Ovary (tissue), 9 donors: ENCODE measurements around the gene CCDC187. TPM values are rescaled to one million over a fixed set of nuclear protein-coding genes. Genes with fewer than 3 reads are reported as not detected.

Experiments used
- DNase-seq, 5 donors: peaks; one replicate each; pipeline ENCODE4 v3.0.0-alpha.2; 2019 to 2020
- H3K27ac ChIP-seq, 2 donors: fragments of 200-600 bp; one replicate each; pipeline versions ENCODE4 v1.5.1 to v1.8.0; 2019 to 2022
- H3K27me3 ChIP-seq: fragments of 200-600 bp; one replicate; pipeline ENCODE4 v1.8.0; 2022
- H3K36me3 ChIP-seq: fragments of 200-600 bp; sonication (generic); one replicate; pipeline ENCODE4 v1.5.1; 2019
- H3K4me1 ChIP-seq: one replicate; pipeline ENCODE4 v1.8.1; 2013; ENCODE audit warnings: mild to moderate bottlenecking, moderate library complexity; ENCODE audit not compliant: insufficient read depth
- H3K4me3 ChIP-seq: fragments of 200-600 bp; sonication (generic); one replicate; pipeline ENCODE4 v1.5.1; 2017
- H3K9me3 ChIP-seq, 2 donors: fragments of 200-600 bp in 1 of 2; sonication (generic) in 1 of 2; one replicate each; pipeline versions ENCODE4 v1.5.1 to v1.8.1; 2013 to 2019; ENCODE audit warnings: mild to moderate bottlenecking in 1 of 2, moderate library complexity in 1 of 2
- EP300 ChIP-seq: sonication (generic); formaldehyde crosslinking; IDR thresholded peaks from one replicate; pipeline ENCODE4 v1.6.1; 2017; ENCODE audit warnings: antibody characterized with exemption
- POLR2A ChIP-seq: fragments of 450-650 bp; IDR thresholded peaks from one replicate; pipeline ENCODE4 v1.6.1; 2017; ENCODE audit warnings: antibody characterized with exemption, mild to moderate bottlenecking, moderate library complexity
- WGBS, 3 donors: extraction: QIAGEN DNeasy Blood & Tissue Kit in 1 of 3; methylation state at CpG; one replicate each; pipeline versions ENCODE4 v1.1.5 to v1.1.7; 2013 to 2017; 5-methylcytosine and 5-hydroxymethylcytosine counted together
- intact Hi-C, 4 donors: fragments of 100-400 bp; cut with DNase I; formaldehyde crosslinking; loops; one replicate each; pipeline versions ENCODE4 v1.11.0 to v1.15.1; 2022 to 2023
- polyA plus RNA-seq, 2 donors: library from polyadenylated mRNA; stranded (reverse); fragments of 200-250 nt in 1 of 2; fragments of 350-450 nt in 1 of 2; fragmentation: Illumina TruSeq in 1 of 2; extraction: RNeasy Lipid Tissue Mini Kit (QIAGEN cat#74804) in 1 of 2; gene quantifications; one replicate each; pipeline ENCODE4 v1.2.3, GENCODE V29; 2013 to 2014
- total RNA-seq, 7 donors: library from RNA; depleted of rRNA in 2 of 7; stranded (reverse); fragments of >200 nt in 2 of 7; fragmentation: NEBNext Ultra II Directional in 3 of 7; extraction: Animal tissue kit (Norgen Biotek cat#: 25700) in 3 of 7; gene quantifications; one replicate each; pipeline versions ENCODE4 v1.1.0 to v1.2.4, GENCODE V29; 2016 to 2023
- TF ChIP-seq, protein P1 (sequence below), 3 donors: fragments of 450-650 bp in 2 of 3; fragments of 200-600 bp in 1 of 3; IDR thresholded peaks; one replicate each; pipeline versions ENCODE4 v1.5.1 to v1.8.0; 2016 to 2022; ENCODE audit warnings: antibody characterized with exemption in 3 of 3, mild to moderate bottlenecking in 1 of 3
- donor health status: DM: no; HTN: no; CAD: no; lungs with moderate emphysema.
- donor health status: DM: no; HTN: no; CAD: no.
- donor health status: Bipolar disorder and iron deficiency.
- donor health status: DM: yes; HTN: yes; CAD: no.
- donor health status: DM: no; HTN: no; CAD: no.
- donor health status: DM: yes; HTN: yes; CAD: no.

Gene CCDC187
- total and polyA plus RNA-seq, 9 donors: 0.02 to 15.7 (median 0.74) TPM; not detected in 1

DNA sequence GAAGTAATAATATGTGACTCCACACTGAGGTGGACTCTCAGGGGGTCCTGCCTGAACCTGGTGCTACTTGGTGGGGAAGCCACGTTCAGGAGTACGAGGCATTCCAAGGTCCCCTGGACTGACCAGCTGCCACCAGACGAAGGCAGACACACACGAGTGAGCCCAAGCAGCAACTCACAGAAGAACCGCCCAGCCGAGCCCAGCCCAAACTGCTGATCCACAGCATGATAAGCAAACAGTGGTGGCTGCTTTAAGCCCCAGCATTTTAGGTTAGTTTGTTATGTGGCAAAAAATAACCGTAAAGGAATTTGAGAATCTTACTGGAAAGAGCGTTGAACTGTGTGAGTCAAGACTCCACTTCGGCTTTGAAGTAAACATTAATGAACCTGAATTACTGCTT is 90.2 kb downstream of the CCDC187 start:
- no peaks in the 10 kb centered on the region for H3K9me3 ChIP-seq
- 95 to 98% (median 97%) methylated on average over 9 of the region's 9 CpGs for WGBS, 3 donors
- no peaks in the 10 kb centered on the region for H3K36me3 ChIP-seq
- no peak for DNase-seq
- intact Hi-C loops: no loop called here
- TF ChIP-seq, protein P1, sequence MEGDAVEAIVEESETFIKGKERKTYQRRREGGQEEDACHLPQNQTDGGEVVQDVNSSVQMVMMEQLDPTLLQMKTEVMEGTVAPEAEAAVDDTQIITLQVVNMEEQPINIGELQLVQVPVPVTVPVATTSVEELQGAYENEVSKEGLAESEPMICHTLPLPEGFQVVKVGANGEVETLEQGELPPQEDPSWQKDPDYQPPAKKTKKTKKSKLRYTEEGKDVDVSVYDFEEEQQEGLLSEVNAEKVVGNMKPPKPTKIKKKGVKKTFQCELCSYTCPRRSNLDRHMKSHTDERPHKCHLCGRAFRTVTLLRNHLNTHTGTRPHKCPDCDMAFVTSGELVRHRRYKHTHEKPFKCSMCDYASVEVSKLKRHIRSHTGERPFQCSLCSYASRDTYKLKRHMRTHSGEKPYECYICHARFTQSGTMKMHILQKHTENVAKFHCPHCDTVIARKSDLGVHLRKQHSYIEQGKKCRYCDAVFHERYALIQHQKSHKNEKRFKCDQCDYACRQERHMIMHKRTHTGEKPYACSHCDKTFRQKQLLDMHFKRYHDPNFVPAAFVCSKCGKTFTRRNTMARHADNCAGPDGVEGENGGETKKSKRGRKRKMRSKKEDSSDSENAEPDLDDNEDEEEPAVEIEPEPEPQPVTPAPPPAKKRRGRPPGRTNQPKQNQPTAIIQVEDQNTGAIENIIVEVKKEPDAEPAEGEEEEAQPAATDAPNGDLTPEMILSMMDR (IDR thresholded peaks at IDR 0.05): no peak
- TF ChIP-seq POLR2A (no peak), EP300 (no peak)
- no peaks in the 10 kb centered on the region for H3K27me3 ChIP-seq
- no peaks in the 10 kb centered on the region for H3K4me1 ChIP-seq
- H3K27ac ChIP-seq: no peak overlapping the region
- no peak overlapping the region for H3K4me3 ChIP-seq

DNA sequence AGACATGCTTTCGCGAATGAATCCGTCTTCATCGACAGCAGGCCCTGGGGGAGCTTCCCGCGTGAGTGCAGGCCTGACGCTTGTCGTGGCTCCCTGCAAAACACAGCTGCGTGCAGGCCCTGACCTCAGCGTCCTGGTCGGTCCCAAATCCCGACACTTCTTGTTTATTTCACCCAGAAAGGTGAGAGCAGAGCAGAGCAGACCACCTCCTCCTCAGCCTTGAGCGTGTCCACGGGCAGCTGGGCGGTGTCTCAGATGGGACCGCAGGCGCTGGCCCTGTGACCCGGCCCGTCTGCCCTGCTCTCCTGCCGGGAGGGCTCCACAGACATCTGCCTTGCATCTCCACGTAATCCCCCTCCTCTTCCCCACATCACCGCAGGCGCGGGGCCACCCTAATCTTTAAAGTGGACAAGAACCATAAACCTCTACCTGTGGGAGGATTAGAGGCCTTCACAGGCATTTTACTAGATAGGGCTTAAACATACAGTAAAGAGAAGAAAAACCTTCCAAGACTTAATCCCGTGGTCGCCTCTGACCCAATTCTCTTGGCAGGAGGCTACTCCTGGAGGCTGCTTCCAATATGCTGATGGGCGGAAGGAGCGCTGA is 91.4 kb downstream of the CCDC187 start:
- 68 to 78% (median 73%) methylated on average over 28 of the region's 28 CpGs for WGBS, 3 donors

DNA sequence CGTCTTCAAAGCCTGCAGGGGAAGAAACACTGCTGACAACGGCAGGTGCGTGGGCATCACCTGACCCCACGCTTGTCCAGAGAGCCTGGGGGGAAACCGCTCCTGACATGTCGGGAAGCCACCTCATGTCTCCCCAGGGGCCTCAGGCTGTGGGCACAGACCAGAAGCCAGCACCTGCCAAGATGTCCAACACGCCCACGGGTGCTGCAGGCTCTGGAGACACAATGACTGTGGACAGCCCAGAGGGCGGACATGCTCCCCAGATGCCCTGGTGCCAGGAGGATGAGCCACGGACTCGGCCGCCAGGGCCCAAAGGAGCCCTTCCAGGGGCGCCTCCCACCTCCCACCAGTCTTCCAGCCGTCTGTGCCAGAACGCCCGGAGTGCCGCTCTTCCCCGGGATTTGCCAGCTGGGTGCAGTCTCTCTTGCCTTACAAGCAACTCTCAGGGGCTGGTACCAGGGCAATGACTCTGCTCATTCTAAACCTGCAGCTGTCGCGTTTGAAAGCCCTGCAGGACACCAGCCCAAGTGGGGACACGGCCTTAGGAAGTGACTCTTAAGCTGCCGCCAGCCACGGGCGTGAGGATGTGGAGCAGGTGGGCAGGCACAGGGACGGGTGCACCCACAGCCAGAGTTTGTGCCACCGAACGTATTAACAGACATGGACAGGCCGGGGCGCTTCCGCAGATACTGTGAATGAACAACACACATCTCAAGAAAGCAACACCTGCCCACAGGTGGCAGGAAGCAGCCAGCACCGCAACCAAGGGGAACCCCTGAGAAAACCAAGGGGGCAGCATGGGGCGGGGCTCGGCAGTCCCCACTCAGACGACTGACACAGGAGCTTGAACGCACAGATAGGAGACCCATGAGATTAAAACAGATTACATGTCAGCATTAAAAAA is 92.2 kb downstream of the CCDC187 start:
- Histone ChIP-seq H3K4me3 (no peak overlapping the region), H3K27ac (no peak overlapping the region), H3K36me3 (no peaks in the 10 kb centered on the region), H3K27me3 (no peaks in the 10 kb centered on the region), H3K4me1 (no peaks in the 10 kb centered on the region), H3K9me3 (no peaks in the 10 kb centered on the region)
- DNase-seq: no peak
- WGBS, 3 donors: 89 to 92% (median 91%) methylated on average over 35 of the region's 35 CpGs
- no peak for TF ChIP-seq EP300
- TF ChIP-seq, protein P1 (IDR thresholded peaks at IDR 0.05): no peak
- no peak for TF ChIP-seq POLR2A
- intact Hi-C loops: no loop called here

More for the DNA sequence above, 91.4 kb downstream of the CCDC187 start:
- no peaks in the 10 kb centered on the region for H3K27me3 ChIP-seq
- H3K36me3 ChIP-seq: no peaks in the 10 kb centered on the region
- H3K9me3 ChIP-seq: no peaks in the 10 kb centered on the region
- no peak overlapping the region for H3K4me3 ChIP-seq
- no peaks in the 10 kb centered on the region for H3K4me1 ChIP-seq
- TF ChIP-seq EP300 (no peak), POLR2A (no peak)
- TF ChIP-seq, protein P1 (IDR thresholded peaks at IDR 0.05): no peak
- intact Hi-C loops: no loop called here
- H3K27ac ChIP-seq: no peak overlapping the region
- no peak for DNase-seq

DNA sequence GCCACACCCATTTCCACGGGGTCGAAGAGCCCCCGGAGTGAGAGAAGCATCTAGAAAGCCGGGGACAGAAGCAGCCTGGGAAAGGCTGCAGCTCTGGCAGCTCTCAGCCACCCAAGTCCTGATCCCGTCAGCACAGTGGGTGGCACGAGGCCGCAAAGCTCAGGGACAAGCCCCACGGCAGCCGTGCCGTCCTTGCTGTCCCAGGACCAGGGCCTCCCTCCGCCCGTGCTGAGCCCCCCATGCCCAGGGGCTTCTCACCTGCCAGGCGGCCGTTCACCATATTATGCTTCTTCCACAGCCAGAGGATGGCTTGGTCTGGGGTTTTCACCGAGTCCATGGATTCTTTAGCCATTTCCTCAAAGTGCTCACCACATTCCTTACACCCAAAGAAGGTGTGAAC is 92.9 kb downstream of the CCDC187 start:
- Histone ChIP-seq H3K27ac (no peak overlapping the region), H3K4me3 (no peak overlapping the region), H3K4me1 (no peaks in the 10 kb centered on the region), H3K27me3 (no peaks in the 10 kb centered on the region), H3K9me3 (no peaks in the 10 kb centered on the region), H3K36me3 (no peaks in the 10 kb centered on the region)
- intact Hi-C loops: no loop called here
- TF ChIP-seq, protein P1 (IDR thresholded peaks at IDR 0.05): no peak
- TF ChIP-seq EP300 (no peak), POLR2A (no peak)
- DNase-seq: no peak
- WGBS, 3 donors: 90 to 96% (median 92%) methylated on average over 13 to 15 of the region's 15 CpGs
